HepG2 (cell line): ENCODE results near the gene RBBP6.

Source experiments
- CHCHD3 ChIP-seq: sonication (generic); formaldehyde crosslinking; IDR thresholded peaks from 2 replicates; pipeline ENCODE4 v1.8.0; 2022; ENCODE audit warnings: mild to moderate bottlenecking, missing genetic modification reagents, moderate library complexity
- ETV6 ChIP-seq: sonication (generic); formaldehyde crosslinking; conservative IDR thresholded peaks from 2 replicates; pipeline ENCODE4 v1.4.0; 2020; ENCODE audit warnings: missing genetic modification reagents
- EZH2 ChIP-seq: conservative IDR thresholded peaks from 2 replicates; pipeline ENCODE4 v1.6.1; 2012; ENCODE audit warnings: mild to moderate bottlenecking, low read depth, low read length, moderate library complexity
- GMEB1 ChIP-seq: sonication (generic); formaldehyde crosslinking; IDR thresholded peaks from 2 replicates; pipeline ENCODE4 v1.5.1; 2020; ENCODE audit warnings: missing genetic modification reagents, mild to moderate bottlenecking, borderline replicate concordance
- RFX3 ChIP-seq: IDR thresholded peaks from 2 replicates; pipeline ENCODE4 v1.6.1; 2016; ENCODE audit warnings: missing biosample characterization, missing genetic modification reagents
- ZNF230 ChIP-seq: sonication (generic); formaldehyde crosslinking; IDR thresholded peaks from 2 replicates; pipeline ENCODE4 v1.4.0; 2020; ENCODE audit warnings: mild to moderate bottlenecking, missing genetic modification reagents
- ZNF609 ChIP-seq: sonication (generic); formaldehyde crosslinking; IDR thresholded peaks from 2 replicates; pipeline ENCODE4 v1.4.0; 2020; ENCODE audit warnings: mild to moderate bottlenecking, missing genetic modification reagents, borderline replicate concordance
- TF ChIP-seq, protein P1 (sequence below): conservative IDR thresholded peaks from 2 replicates; pipeline ENCODE4 v1.6.1; 2018; ENCODE audit warnings: missing genetic modification reagents
- TF ChIP-seq, protein P2 (sequence below): sonication (generic); formaldehyde crosslinking; IDR thresholded peaks from 2 replicates; pipeline ENCODE4 v1.5.0; 2020; ENCODE audit warnings: mild to moderate bottlenecking, missing genetic modification reagents, moderate library complexity
- TF ChIP-seq, protein P3 (sequence below): sonication (generic); formaldehyde crosslinking; IDR thresholded peaks from 2 replicates; pipeline ENCODE4 v1.8.0; 2022; ENCODE audit warnings: mild to moderate bottlenecking, missing genetic modification reagents; ENCODE audit not compliant: insufficient replicate concordance

GRCh38 chr16:24577167-24577566 is 37.8 kb downstream of the RBBP6 start:
- TF ChIP-seq, protein P1, sequence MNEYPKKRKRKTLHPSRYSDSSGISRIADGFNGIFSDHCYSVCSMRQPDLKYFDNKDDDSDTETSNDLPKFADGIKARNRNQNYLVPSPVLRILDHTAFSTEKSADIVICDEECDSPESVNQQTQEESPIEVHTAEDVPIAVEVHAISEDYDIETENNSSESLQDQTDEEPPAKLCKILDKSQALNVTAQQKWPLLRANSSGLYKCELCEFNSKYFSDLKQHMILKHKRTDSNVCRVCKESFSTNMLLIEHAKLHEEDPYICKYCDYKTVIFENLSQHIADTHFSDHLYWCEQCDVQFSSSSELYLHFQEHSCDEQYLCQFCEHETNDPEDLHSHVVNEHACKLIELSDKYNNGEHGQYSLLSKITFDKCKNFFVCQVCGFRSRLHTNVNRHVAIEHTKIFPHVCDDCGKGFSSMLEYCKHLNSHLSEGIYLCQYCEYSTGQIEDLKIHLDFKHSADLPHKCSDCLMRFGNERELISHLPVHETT (CRISPR knock-in tag): no peak
- TF ChIP-seq CHCHD3 (CRISPR knock-in tag) (no peak), GMEB1 (CRISPR knock-in tag) (no peak), ZNF230 (CRISPR knock-in tag) (no peak), EZH2 (no peak), ETV6 (CRISPR knock-in tag) (no peak), RFX3 (no peak), ZNF609 (no peak)
- TF ChIP-seq, protein P2, sequence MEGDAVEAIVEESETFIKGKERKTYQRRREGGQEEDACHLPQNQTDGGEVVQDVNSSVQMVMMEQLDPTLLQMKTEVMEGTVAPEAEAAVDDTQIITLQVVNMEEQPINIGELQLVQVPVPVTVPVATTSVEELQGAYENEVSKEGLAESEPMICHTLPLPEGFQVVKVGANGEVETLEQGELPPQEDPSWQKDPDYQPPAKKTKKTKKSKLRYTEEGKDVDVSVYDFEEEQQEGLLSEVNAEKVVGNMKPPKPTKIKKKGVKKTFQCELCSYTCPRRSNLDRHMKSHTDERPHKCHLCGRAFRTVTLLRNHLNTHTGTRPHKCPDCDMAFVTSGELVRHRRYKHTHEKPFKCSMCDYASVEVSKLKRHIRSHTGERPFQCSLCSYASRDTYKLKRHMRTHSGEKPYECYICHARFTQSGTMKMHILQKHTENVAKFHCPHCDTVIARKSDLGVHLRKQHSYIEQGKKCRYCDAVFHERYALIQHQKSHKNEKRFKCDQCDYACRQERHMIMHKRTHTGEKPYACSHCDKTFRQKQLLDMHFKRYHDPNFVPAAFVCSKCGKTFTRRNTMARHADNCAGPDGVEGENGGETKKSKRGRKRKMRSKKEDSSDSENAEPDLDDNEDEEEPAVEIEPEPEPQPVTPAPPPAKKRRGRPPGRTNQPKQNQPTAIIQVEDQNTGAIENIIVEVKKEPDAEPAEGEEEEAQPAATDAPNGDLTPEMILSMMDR (CRISPR knock-in tag): no peak
- TF ChIP-seq, protein P3, sequence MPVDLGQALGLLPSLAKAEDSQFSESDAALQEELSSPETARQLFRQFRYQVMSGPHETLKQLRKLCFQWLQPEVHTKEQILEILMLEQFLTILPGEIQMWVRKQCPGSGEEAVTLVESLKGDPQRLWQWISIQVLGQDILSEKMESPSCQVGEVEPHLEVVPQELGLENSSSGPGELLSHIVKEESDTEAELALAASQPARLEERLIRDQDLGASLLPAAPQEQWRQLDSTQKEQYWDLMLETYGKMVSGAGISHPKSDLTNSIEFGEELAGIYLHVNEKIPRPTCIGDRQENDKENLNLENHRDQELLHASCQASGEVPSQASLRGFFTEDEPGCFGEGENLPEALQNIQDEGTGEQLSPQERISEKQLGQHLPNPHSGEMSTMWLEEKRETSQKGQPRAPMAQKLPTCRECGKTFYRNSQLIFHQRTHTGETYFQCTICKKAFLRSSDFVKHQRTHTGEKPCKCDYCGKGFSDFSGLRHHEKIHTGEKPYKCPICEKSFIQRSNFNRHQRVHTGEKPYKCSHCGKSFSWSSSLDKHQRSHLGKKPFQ (CRISPR knock-in tag): no peak
